Endothelial cell of umbilical vein (primary cell): Measurements from ENCODE around the gene CCSER2. TPM values are rescaled to one million over a fixed set of nuclear protein-coding genes. Genes with fewer than 3 reads are reported as not detected.

Experiments used
- BruUV-seq: library from RNA; stranded (reverse); fragments of 400-500 nt; replicated peaks from 2 replicates; lab custom pipeline; 2021; lab: Mats Ljungman, UMichigan
- CTCF ChIA-PET: fragments of 300-600, 350-600 bp; sonication (Branson Sonifier 250); formaldehyde crosslinking; loops from one replicate; lab custom pipeline; 2021; ENCODE audit warnings: antibody characterized with exemption, inconsistent platforms; lab: Charles Lee
- POLR2A ChIA-PET: fragments of 300-600, 350-600 bp; sonication (Branson Sonifier 250); formaldehyde crosslinking; loops from one replicate; lab custom pipeline; 2021; ENCODE audit warnings: antibody characterized with exemption, inconsistent platforms; lab: Charles Lee
- DNase-seq: peaks from one replicate; pipeline ENCODE4 v3.0.0-alpha.2; 2011; ENCODE audit warnings: low read depth, low spot score
- FAIRE-seq: peaks from 2 replicates; lab custom pipeline; 2011; peaks lifted over from hg19 to GRCh38; lab: Jason Lieb, UNC
- H2AFZ ChIP-seq: 2 replicates; pipeline ENCODE4 v1.6.0; 2012; ENCODE audit warnings: low read depth, low read length, control low read depth, inconsistent platforms
- H3K27ac ChIP-seq: 2 replicates; pipeline ENCODE4 v1.5.1; 2011; ENCODE audit warnings: low read depth, mild to moderate bottlenecking, control low read depth, low read length, moderate library complexity; ENCODE audit not compliant: insufficient read depth
- H3K27me3 ChIP-seq, 2 experiments: 2 replicates each; pipeline versions ENCODE4 v1.6.0 to v1.6.1; 2011; ENCODE audit warnings: low read length in 2 of 2, mixed read lengths in 1 of 2; ENCODE audit not compliant: control insufficient read depth in 2 of 2, insufficient read depth in 2 of 2
- H3K36me3 ChIP-seq, 2 experiments: 2 replicates in 1 of 2; 3 replicates in 1 of 2; pipeline ENCODE4 v1.5.1; 2011; ENCODE audit warnings: low read length in 2 of 2, mild to moderate bottlenecking in 1 of 2, moderate library complexity in 1 of 2; ENCODE audit not compliant: control insufficient read depth in 2 of 2, insufficient read depth in 2 of 2; ENCODE audit errors: extremely low read depth in 1 of 2
- H3K4me1 ChIP-seq: 3 replicates; pipeline ENCODE4 v1.5.1; 2011; ENCODE audit warnings: mild to moderate bottlenecking, low read length; ENCODE audit not compliant: control insufficient read depth, insufficient read depth; ENCODE audit errors: extremely low read depth
- H3K4me2 ChIP-seq: 2 replicates; pipeline ENCODE4 v1.6.1; 2011; ENCODE audit warnings: low read length, control low read depth, mixed read lengths; ENCODE audit not compliant: insufficient read depth
- H3K4me3 ChIP-seq, 3 experiments: fragments of 200-600 bp in 1 of 3; sonication (generic), shearing (Covaris generic) in 1 of 3; replicated peaks in 1 of 3; 2 replicates each; pipeline ENCODE4 v1.5.1; 2011 to 2016; ENCODE audit warnings: control low read depth in 3 of 3, low read length in 3 of 3, mild to moderate bottlenecking in 2 of 3, inconsistent platforms in 1 of 3, low read depth in 1 of 3, moderate library complexity in 1 of 3; ENCODE audit not compliant: insufficient read depth in 1 of 3
- H3K79me2 ChIP-seq: 2 replicates; pipeline ENCODE4 v1.6.0; 2012; ENCODE audit warnings: low read length, inconsistent platforms; ENCODE audit not compliant: control insufficient read depth, insufficient read depth
- H3K9ac ChIP-seq: replicated peaks from 2 replicates; pipeline ENCODE3; 2011; ENCODE audit warnings: low read length, control low read depth; ENCODE audit not compliant: insufficient read depth; ENCODE audit errors: extremely low read depth
- H3K9me1 ChIP-seq: replicated peaks from 3 replicates; pipeline ENCODE4 v1.6.0; 2011; ENCODE audit warnings: mild to moderate bottlenecking, low read length; ENCODE audit not compliant: control insufficient read depth, insufficient read depth; ENCODE audit errors: extremely low read depth
- H3K9me3 ChIP-seq: replicated peaks from 2 replicates; pipeline ENCODE4 v1.5.1; 2012; ENCODE audit warnings: low read length, inconsistent platforms; ENCODE audit not compliant: control insufficient read depth, insufficient read depth
- H4K20me1 ChIP-seq: replicated peaks from 2 replicates; pipeline ENCODE3; 2011; ENCODE audit warnings: mild to moderate bottlenecking, low read length; ENCODE audit not compliant: control insufficient read depth, insufficient read depth; ENCODE audit errors: extremely low read depth
- EZH2 ChIP-seq: IDR thresholded peaks from 2 replicates; pipeline ENCODE4 v1.6.1; 2012; ENCODE audit warnings: borderline replicate concordance, low read depth, mild to moderate bottlenecking, moderate library complexity, low read length, inconsistent platforms; ENCODE audit not compliant: severe bottlenecking
- FOS ChIP-seq: IDR thresholded peaks from 2 replicates; pipeline ENCODE4 v1.6.1; 2011; ENCODE audit warnings: mild to moderate bottlenecking, low read length, moderate library complexity, borderline replicate concordance; ENCODE audit not compliant: insufficient read depth
- GATA2 ChIP-seq: IDR thresholded peaks from 2 replicates; pipeline ENCODE4 v1.7.0; 2011; ENCODE audit warnings: low read depth, mild to moderate bottlenecking, moderate library complexity, mixed read lengths, low read length; ENCODE audit not compliant: insufficient read length, insufficient read depth
- JUN ChIP-seq: IDR thresholded peaks from 2 replicates; pipeline ENCODE4 v1.6.1; 2011; ENCODE audit warnings: borderline replicate concordance, low read depth; ENCODE audit not compliant: insufficient read length, insufficient read depth
- MYC ChIP-seq: IDR thresholded peaks from one replicate; pipeline ENCODE4 v1.6.1; 2011; ENCODE audit warnings: mild to moderate bottlenecking, low read depth, low read length
- POLR2A ChIP-seq: IDR thresholded peaks from 2 replicates; pipeline ENCODE4 v1.6.1; 2012; ENCODE audit warnings: low read depth, mild to moderate bottlenecking, control low read depth, low read length
- POLR2AphosphoS5 ChIP-seq: IDR thresholded peaks from 2 replicates; pipeline ENCODE4 v1.6.1; 2012; ENCODE audit warnings: low read depth, mild to moderate bottlenecking, control low read depth, low read length, moderate library complexity; ENCODE audit not compliant: insufficient read depth
- dilution Hi-C: fragments of 300-500 bp; cut with MboI; formaldehyde crosslinking; loops from one replicate; pipeline ENCODE4 v1.15.0; 2019; ENCODE audit warnings: low sequenced_read_pairs; ENCODE audit not compliant: extremely low pct_ligation_motif_present
- intact Hi-C: fragments of 100-400 bp; cut with micrococcal nuclease; formaldehyde crosslinking; loops from one replicate; pipeline ENCODE4 v1.10.0; 2022
- polyA plus RNA-seq, 4 experiments: library from polyadenylated mRNA; depleted of rRNA in 3 of 4; stranded (reverse) in 3 of 4; unstranded in 1 of 4; fragments of >200 nt; gene quantifications; 2 replicates each; pipeline versions ENCODE4 v1.2.1 to v1.2.3, GENCODE V29; 2011 to 2012; ENCODE audit warnings: missing spikeins in 1 of 4
- total RNA-seq: library from RNA; stranded (reverse); gene quantifications from 2 replicates; pipeline ENCODE4 v1.2.3, GENCODE V29; 2021
- TF ChIP-seq, protein P1 (sequence below): IDR thresholded peaks from 2 replicates; pipeline ENCODE4 v1.6.1; 2011; ENCODE audit not compliant: insufficient read depth, insufficient read length
- TF ChIP-seq, protein P2 (sequence below), 2 donors: IDR thresholded peaks; 1 replicate in 1 of 2; 2 replicates in 1 of 2; pipeline ENCODE4 v1.5.1; 2011; ENCODE audit warnings: low read length in 2 of 2, mild to moderate bottlenecking in 2 of 2, moderate library complexity in 2 of 2, control low read depth in 1 of 2, inconsistent platforms in 1 of 2, low read depth in 1 of 2; ENCODE audit not compliant: insufficient read depth in 1 of 2; ENCODE audit errors: extremely low read depth in 1 of 2

Gene CCSER2
- total and polyA plus RNA-seq, 2 donors (not counting 3 experiments of a cell fraction or from before 2014, with no cell fraction given): 14.5 to 49.3 TPM

DNA sequence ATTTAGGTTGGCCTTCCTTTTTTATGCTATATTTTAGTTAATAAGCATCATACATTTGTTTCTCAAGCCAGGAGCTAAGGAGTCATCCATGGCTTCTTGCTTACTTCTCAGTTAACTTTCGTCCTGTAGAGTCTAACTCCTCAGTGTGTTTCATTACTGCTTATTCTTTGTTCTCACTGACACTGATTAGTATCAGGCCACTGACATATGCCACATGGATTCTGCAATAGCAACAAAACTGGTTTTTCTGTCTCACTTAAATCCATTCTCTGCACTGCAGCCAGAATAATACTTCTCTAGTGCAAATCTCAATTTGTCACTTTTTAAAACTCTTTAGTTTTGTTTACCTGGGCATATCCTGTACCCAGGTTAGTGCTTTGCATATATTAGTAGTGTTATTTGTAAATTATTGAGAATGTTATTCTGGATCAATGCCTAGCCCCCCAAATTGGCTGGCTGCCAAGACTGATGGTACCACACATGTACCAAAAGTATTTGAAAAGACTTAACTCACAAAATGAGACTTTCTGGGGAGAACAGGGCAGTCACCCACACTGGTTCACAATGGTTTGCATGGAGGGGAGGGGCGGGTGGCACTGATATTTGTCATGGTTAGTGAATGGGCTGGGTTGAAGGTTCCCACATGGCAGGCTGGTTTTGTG lies 79.1 kb downstream of the CCSER2 start:
- DNase-seq: no peak
- Histone ChIP-seq H3K79me2 (peaks cover 21% of the 10 kb centered on the region), H3K9me3 (peaks cover 3% of the 10 kb centered on the region), H3K4me3 (no peak overlapping the region), H3K27ac (no peak overlapping the region), H3K4me1 (peaks cover 9% of the 10 kb centered on the region), H3K4me2 (no peak overlapping the region), H4K20me1 (no peaks in the 10 kb centered on the region), H3K27me3 (no peaks in the 10 kb centered on the region), H2AFZ (no peak overlapping the region), H3K36me3 (no peaks in the 10 kb centered on the region), H3K9ac (no peak overlapping the region), H3K9me1 (no peaks in the 10 kb centered on the region)
- BruUV-seq: no TSS peak
- TF ChIP-seq EZH2 (no peak), MYC (no peak), GATA2 (no peak), FOS (no peak), POLR2A (no peak), JUN (no peak), POLR2AphosphoS5 (no peak)
- TF ChIP-seq, protein P1, sequence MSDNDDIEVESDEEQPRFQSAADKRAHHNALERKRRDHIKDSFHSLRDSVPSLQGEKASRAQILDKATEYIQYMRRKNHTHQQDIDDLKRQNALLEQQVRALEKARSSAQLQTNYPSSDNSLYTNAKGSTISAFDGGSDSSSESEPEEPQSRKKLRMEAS: no peak
- TF ChIP-seq, protein P2, sequence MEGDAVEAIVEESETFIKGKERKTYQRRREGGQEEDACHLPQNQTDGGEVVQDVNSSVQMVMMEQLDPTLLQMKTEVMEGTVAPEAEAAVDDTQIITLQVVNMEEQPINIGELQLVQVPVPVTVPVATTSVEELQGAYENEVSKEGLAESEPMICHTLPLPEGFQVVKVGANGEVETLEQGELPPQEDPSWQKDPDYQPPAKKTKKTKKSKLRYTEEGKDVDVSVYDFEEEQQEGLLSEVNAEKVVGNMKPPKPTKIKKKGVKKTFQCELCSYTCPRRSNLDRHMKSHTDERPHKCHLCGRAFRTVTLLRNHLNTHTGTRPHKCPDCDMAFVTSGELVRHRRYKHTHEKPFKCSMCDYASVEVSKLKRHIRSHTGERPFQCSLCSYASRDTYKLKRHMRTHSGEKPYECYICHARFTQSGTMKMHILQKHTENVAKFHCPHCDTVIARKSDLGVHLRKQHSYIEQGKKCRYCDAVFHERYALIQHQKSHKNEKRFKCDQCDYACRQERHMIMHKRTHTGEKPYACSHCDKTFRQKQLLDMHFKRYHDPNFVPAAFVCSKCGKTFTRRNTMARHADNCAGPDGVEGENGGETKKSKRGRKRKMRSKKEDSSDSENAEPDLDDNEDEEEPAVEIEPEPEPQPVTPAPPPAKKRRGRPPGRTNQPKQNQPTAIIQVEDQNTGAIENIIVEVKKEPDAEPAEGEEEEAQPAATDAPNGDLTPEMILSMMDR (IDR thresholded peaks at IDR 0.05; ENCODE audit: extremely low read depth in 1 of 2, insufficient read depth in 1 of 2, low read depth in 1 of 2, low read length in 2 of 2): no peak
- no peak for FAIRE-seq
- ChIA-PET POLR2A (no interaction called here), CTCF (no interaction called here)
- dilution Hi-C loops: no loop called here
- intact Hi-C loops: no loop called here
